ENCODE results near the gene PRDM5.
A peak's percentile ranks its signal among the peaks of the same experiment; 100 is the strongest.

PRDM5 gene

GRCh38 chr4:120844528-120844921 is 78.0 kb downstream of the PRDM5 start:
- Mint-ChIP-seq H3K9me3 (no peaks in the 10 kb centered on the region), H3K27ac (ENCODE audit: low read depth) (peak overlapping the region; percentile 14), H3K4me3 (no peak overlapping the region), H3K4me1 (peaks cover 7% of the 10 kb centered on the region), H3K27me3 (no peaks in the 10 kb centered on the region), H3K36me3 (ENCODE audit: insufficient read depth) (peaks cover 2% of the 10 kb centered on the region)
- DNase-seq (ENCODE audit: low spot score in 2 of 2) (no peak), ATAC-seq (replicated peaks; ENCODE audit: extremely low read depth, poor library complexity, severe bottlenecking) (no peak)

GRCh38 chr4:120843849-120844527 is 78.5 kb downstream of the PRDM5 start:
- no peak overlapping the region for H3K4me3 Mint-ChIP-seq
- no peaks in the 10 kb centered on the region for H3K27me3 Mint-ChIP-seq
- no peaks in the 10 kb centered on the region for H3K9me3 Mint-ChIP-seq
- peaks cover 2% of the 10 kb centered on the region for H3K36me3 Mint-ChIP-seq (ENCODE audit: insufficient read depth)
- peak overlapping the region; percentile 14 for H3K27ac Mint-ChIP-seq (ENCODE audit: low read depth)
- H3K4me1 Mint-ChIP-seq = peaks cover 7% of the 10 kb centered on the region
- no peak for DNase-seq (ENCODE audit: low spot score in 2 of 2)
- ATAC-seq (replicated peaks; ENCODE audit: extremely low read depth, poor library complexity, severe bottlenecking) = no peak

- Mint-ChIP-seq H3K27me3 (no peaks in the 10 kb centered on the region), H3K4me3 (no peak overlapping the region), H3K9me3 (no peaks in the 10 kb centered on the region), H3K27ac (ENCODE audit: low read depth) (no peak overlapping the region), H3K36me3 (ENCODE audit: insufficient read depth) (peaks cover 2% of the 10 kb centered on the region), H3K4me1 (peaks cover 7% of the 10 kb centered on the region)
- DNase-seq (ENCODE audit: low spot score in 2 of 2) (no peak), ATAC-seq (replicated peaks; ENCODE audit: extremely low read depth, poor library complexity, severe bottlenecking) (no peak)
Observed at GRCh38 chr4:120842031-120842430, 80.5 kb downstream of the PRDM5 start.

DNA sequence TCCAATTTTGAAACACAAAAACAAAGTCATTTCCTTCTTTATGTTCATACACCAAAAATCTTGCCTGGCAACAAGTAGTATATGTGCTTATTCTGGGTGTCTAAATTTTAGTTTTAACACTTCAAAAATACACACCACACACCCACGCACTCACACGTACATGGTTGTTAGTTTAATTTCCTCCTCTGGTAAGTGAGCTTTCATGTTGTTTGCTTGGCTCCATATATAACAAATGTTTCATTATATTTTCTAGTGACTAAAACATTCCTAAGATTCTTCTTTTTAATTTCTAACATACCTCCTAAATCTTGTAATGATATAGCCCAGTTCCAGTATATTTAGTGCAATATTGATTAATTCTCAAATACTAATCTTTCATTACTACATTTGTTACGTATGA is 80.9 kb downstream of the PRDM5 start:
- Mint-ChIP-seq H3K4me3 (no peak overlapping the region), H3K27me3 (no peaks in the 10 kb centered on the region), H3K9me3 (no peaks in the 10 kb centered on the region), H3K36me3 (ENCODE audit: insufficient read depth) (no peaks in the 10 kb centered on the region), H3K27ac (ENCODE audit: low read depth) (no peak overlapping the region), H3K4me1 (peaks cover 7% of the 10 kb centered on the region)
- DNase-seq (ENCODE audit: low spot score in 2 of 2) (no peak), ATAC-seq (replicated peaks; ENCODE audit: extremely low read depth, poor library complexity, severe bottlenecking) (no peak)

GRCh38 chr4:120839974-120840751 is 82.4 kb downstream of the PRDM5 start:
- Mint-ChIP-seq H3K4me3 (no peak overlapping the region), H3K27ac (ENCODE audit: low read depth) (no peak overlapping the region), H3K27me3 (no peaks in the 10 kb centered on the region), H3K9me3 (no peaks in the 10 kb centered on the region), H3K36me3 (ENCODE audit: insufficient read depth) (no peaks in the 10 kb centered on the region), H3K4me1 (peaks cover 7% of the 10 kb centered on the region)
- DNase-seq (ENCODE audit: low spot score in 2 of 2) (no peak), ATAC-seq (replicated peaks; ENCODE audit: extremely low read depth, poor library complexity, severe bottlenecking) (no peak)

DNA sequence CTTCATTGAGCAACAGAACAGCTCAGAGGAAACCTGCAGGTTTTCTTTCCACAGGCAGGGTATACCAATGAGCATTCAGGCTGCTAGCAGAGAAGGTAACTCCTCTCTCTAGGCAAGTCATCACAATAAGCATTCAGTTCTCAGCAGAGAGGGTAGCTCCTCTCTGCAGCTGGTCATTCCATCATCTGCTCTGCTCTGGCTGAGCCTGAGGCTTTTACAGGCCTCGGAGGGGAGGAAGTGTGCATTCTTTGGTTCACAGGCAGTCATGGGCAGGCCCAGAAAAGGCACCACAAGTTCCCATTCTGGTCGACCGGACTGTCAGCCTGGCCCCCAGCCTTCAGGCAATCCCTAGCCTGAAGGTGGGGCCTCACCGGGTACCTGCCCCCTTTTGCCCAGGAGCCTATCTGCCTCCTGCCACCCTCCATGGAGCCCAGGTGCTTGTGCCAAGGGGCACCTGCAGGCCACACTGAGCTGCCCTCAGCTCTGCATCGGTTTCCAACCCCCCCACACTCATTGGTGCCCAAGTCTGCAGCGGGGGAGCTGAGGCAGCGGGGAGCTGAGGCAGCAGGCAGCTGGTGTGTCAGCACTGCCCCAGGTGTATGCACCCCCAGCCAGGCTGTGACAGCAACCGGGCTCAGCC is 83.1 kb downstream of the PRDM5 start:
- DNase-seq (ENCODE audit: low spot score in 2 of 2) (no peak), ATAC-seq (replicated peaks; ENCODE audit: extremely low read depth, poor library complexity, severe bottlenecking) (no peak)
- Mint-ChIP-seq H3K27me3 (no peaks in the 10 kb centered on the region), H3K4me1 (peaks cover 2% of the 10 kb centered on the region), H3K4me3 (no peak overlapping the region), H3K27ac (ENCODE audit: low read depth) (no peak overlapping the region), H3K9me3 (no peaks in the 10 kb centered on the region), H3K36me3 (ENCODE audit: insufficient read depth) (no peaks in the 10 kb centered on the region)

GRCh38 chr4:120838784-120839183 is 83.7 kb downstream of the PRDM5 start:
- H3K27ac Mint-ChIP-seq (ENCODE audit: low read depth) = peak overlapping the region; percentile 40
- H3K9me3 Mint-ChIP-seq = no peaks in the 10 kb centered on the region
- no peaks in the 10 kb centered on the region for H3K36me3 Mint-ChIP-seq (ENCODE audit: insufficient read depth)
- no peak for ATAC-seq (replicated peaks; ENCODE audit: extremely low read depth, poor library complexity, severe bottlenecking)
- no peak for DNase-seq (ENCODE audit: low spot score in 2 of 2)
- no peaks in the 10 kb centered on the region for H3K27me3 Mint-ChIP-seq
- H3K4me3 Mint-ChIP-seq = no peak overlapping the region
- no peaks in the 10 kb centered on the region for H3K4me1 Mint-ChIP-seq

- no peaks in the 10 kb centered on the region for H3K4me1 Mint-ChIP-seq
- no peaks in the 10 kb centered on the region for H3K27me3 Mint-ChIP-seq
- H3K27ac Mint-ChIP-seq (ENCODE audit: low read depth) = no peak overlapping the region
- ATAC-seq (replicated peaks; ENCODE audit: extremely low read depth, poor library complexity, severe bottlenecking) = no peak
- DNase-seq (ENCODE audit: low spot score in 2 of 2) = no peak
- no peak overlapping the region for H3K4me3 Mint-ChIP-seq
- no peaks in the 10 kb centered on the region for H3K36me3 Mint-ChIP-seq (ENCODE audit: insufficient read depth)
- peaks cover 4% of the 10 kb centered on the region for H3K9me3 Mint-ChIP-seq
Observed at GRCh38 chr4:120837656-120838055, 84.9 kb downstream of the PRDM5 start.

DNA sequence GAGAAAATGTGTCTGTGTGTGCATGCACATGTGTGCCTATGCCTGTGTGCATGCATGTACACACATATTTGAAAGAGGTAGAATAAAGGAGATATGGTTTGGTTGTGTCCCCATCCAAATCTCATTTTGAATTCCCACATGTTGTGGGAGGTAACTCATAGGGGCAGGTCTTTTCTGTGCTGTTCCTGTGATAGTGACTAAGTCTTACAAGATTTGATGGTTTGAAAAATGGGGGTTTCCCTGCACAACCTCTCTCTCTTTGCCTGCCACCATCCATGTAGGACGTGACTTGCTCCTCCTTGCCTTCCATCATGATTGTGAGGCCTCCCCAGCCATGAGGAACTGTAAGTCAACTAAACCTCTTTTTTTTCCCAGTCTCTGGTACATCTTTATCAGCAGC is 87.2 kb downstream of the PRDM5 start:
- Mint-ChIP-seq H3K4me3 (no peak overlapping the region), H3K4me1 (no peaks in the 10 kb centered on the region), H3K9me3 (peaks cover 4% of the 10 kb centered on the region), H3K36me3 (ENCODE audit: insufficient read depth) (no peaks in the 10 kb centered on the region), H3K27ac (ENCODE audit: low read depth) (no peak overlapping the region), H3K27me3 (no peaks in the 10 kb centered on the region)
- DNase-seq (ENCODE audit: low spot score in 2 of 2) (no peak), ATAC-seq (replicated peaks; ENCODE audit: extremely low read depth, poor library complexity, severe bottlenecking) (no peak)

DNA sequence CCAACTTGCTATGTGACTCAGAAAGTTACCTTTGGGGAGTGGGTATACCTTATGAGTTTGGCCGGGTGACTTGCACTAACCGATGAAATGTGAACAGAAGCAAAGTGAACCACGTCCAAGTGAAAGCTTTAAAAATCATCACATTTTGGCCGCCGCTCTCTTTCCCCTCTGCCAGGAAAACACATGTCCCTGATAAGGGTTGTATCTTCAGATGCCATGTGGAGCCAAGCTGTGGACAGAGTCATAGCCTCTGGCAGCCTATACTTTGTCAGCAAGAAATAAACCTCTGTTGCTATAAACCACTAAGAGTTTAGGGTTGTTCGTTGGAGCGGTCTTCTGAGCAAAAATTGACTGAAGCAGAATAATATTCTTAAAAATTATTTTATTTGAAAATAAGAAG is 92.3 kb downstream of the PRDM5 start:
- no peak overlapping the region for H3K27ac Mint-ChIP-seq (ENCODE audit: low read depth)
- H3K4me1 Mint-ChIP-seq = no peaks in the 10 kb centered on the region

GRCh38 chr4:120829113-120829831 is 93.3 kb downstream of the PRDM5 start:
- no peak overlapping the region for H3K4me3 Mint-ChIP-seq
- no peaks in the 10 kb centered on the region for H3K4me1 Mint-ChIP-seq
- no peaks in the 10 kb centered on the region for H3K36me3 Mint-ChIP-seq (ENCODE audit: insufficient read depth)
- ATAC-seq (replicated peaks; ENCODE audit: extremely low read depth, poor library complexity, severe bottlenecking) (no peak), DNase-seq (ENCODE audit: low spot score in 2 of 2) (no peak)
- H3K9me3 Mint-ChIP-seq = peaks cover 4% of the 10 kb centered on the region
- no peak overlapping the region for H3K27ac Mint-ChIP-seq (ENCODE audit: low read depth)
- H3K27me3 Mint-ChIP-seq = no peaks in the 10 kb centered on the region

More for the DNA sequence above, 92.3 kb downstream of the PRDM5 start:
- ATAC-seq (replicated peaks; ENCODE audit: extremely low read depth, poor library complexity, severe bottlenecking) (no peak), DNase-seq (ENCODE audit: low spot score in 2 of 2) (no peak)
- H3K36me3 Mint-ChIP-seq (ENCODE audit: insufficient read depth) = no peaks in the 10 kb centered on the region
- no peaks in the 10 kb centered on the region for H3K27me3 Mint-ChIP-seq
- no peak overlapping the region for H3K4me3 Mint-ChIP-seq
- peaks cover 4% of the 10 kb centered on the region for H3K9me3 Mint-ChIP-seq

DNA sequence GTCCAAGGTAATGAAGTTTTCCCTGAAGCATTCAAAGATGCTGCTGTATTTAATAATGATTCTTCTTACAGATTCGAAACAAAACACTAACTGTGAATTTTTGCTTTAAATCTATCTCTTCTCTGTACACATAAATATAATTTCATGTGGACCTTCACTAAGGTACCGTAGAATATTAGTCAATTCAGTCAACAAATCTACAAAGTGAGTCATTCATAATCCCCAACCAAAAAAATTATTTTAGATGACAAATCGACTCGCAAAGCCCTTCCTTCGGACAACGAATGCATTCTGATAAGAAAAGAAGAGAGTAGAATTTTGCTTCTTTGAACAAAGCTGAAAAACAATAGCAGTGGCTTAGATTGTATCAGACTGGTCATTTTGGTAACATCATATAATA is 95.7 kb downstream of the PRDM5 start:
- DNase-seq (ENCODE audit: low spot score in 2 of 2) = no peak
- no peaks in the 10 kb centered on the region for H3K4me1 Mint-ChIP-seq
- no peaks in the 10 kb centered on the region for H3K9me3 Mint-ChIP-seq
- no peaks in the 10 kb centered on the region for H3K36me3 Mint-ChIP-seq (ENCODE audit: insufficient read depth)
- no peak overlapping the region for H3K27ac Mint-ChIP-seq (ENCODE audit: low read depth)
- ATAC-seq (replicated peaks; ENCODE audit: extremely low read depth, poor library complexity, severe bottlenecking) = no peak
- no peak overlapping the region for H3K4me3 Mint-ChIP-seq
- no peaks in the 10 kb centered on the region for H3K27me3 Mint-ChIP-seq

Data from central memory CD8-positive, alpha-beta T cell (primary cell).